Caco-2 (cell line): Measurements from ENCODE around the gene MYH6. TPM values are rescaled to one million over a fixed set of nuclear protein-coding genes. Genes with fewer than 3 reads are reported as not detected.
"Not testable (repeated sequence)": the region's sequence is repeated elsewhere in the genome, so short reads cannot be mapped to it uniquely, and the experiment has no call there.

Experiments used
- BruUV-seq: library from RNA; stranded (reverse); fragments of 400-500 nt; replicated peaks from 2 replicates; lab custom pipeline; 2021; lab: Mats Ljungman, UMichigan
- CTCF ChIA-PET: fragments of 300-600 bp; sonication (Branson Sonifier 250); formaldehyde crosslinking; loops from one replicate; lab custom pipeline; 2022; ENCODE audit warnings: antibody characterized with exemption; lab: Charles Lee
- POLR2A ChIA-PET: fragments of 300-600 bp; sonication (Branson Sonifier 250); formaldehyde crosslinking; loops from one replicate; lab custom pipeline; 2022; ENCODE audit warnings: antibody characterized with exemption; lab: Charles Lee
- DNase-seq, 2 experiments: peaks; one replicate each; pipeline versions ENCODE4 v3.0.0 to v3.0.0-alpha.2; 2020 to 2022
- H3K27me3 ChIP-seq: replicated peaks from 2 replicates; pipeline ENCODE4 v1.6.0; 2011; ENCODE audit warnings: low read length; ENCODE audit not compliant: control insufficient read depth, insufficient read depth
- H3K36me3 ChIP-seq: 2 replicates; pipeline ENCODE4 v1.5.1; 2011; ENCODE audit warnings: low read length; ENCODE audit not compliant: control insufficient read depth, insufficient read depth
- H3K4me1 ChIP-seq: fragments of 250-450 bp; sonication (Bioruptor Pico); 2 replicates; pipeline ENCODE4 v1.5.1; 2020; ENCODE audit warnings: mild to moderate bottlenecking
- H3K4me3 ChIP-seq: 2 replicates; pipeline ENCODE4 v1.5.1; 2011; ENCODE audit warnings: low read depth, mild to moderate bottlenecking, control low read depth, low read length
- H3K9me3 ChIP-seq: fragments of 250-450 bp; sonication (Bioruptor Pico); 2 replicates; pipeline ENCODE4 v1.5.1; 2020; ENCODE audit warnings: mild to moderate bottlenecking, moderate library complexity
- H3K27ac Mint-ChIP-seq: one replicate; pipeline ENCODE4 v1.8.0; 2022; ENCODE audit warnings: mixed read lengths; ENCODE audit not compliant: unreplicated experiment
- H3K27me3 Mint-ChIP-seq: one replicate; pipeline ENCODE4 v1.8.0; 2022; ENCODE audit warnings: mixed read lengths; ENCODE audit not compliant: insufficient read depth, unreplicated experiment
- H3K36me3 Mint-ChIP-seq: one replicate; pipeline ENCODE4 v1.8.0; 2022; ENCODE audit warnings: mild to moderate bottlenecking, mixed read lengths; ENCODE audit not compliant: insufficient read depth, unreplicated experiment
- H3K4me1 Mint-ChIP-seq: one replicate; pipeline ENCODE4 v1.8.0; 2022; ENCODE audit warnings: low read depth, mixed read lengths; ENCODE audit not compliant: unreplicated experiment
- H3K4me3 Mint-ChIP-seq: one replicate; pipeline ENCODE4 v1.8.0; 2022; ENCODE audit warnings: mild to moderate bottlenecking, moderate library complexity, mixed read lengths; ENCODE audit not compliant: unreplicated experiment
- H3K9me3 Mint-ChIP-seq: one replicate; pipeline ENCODE4 v1.8.0; 2022; ENCODE audit warnings: mixed read lengths; ENCODE audit not compliant: unreplicated experiment
- intact Hi-C: fragments of 100-400 bp; cut with micrococcal nuclease; formaldehyde crosslinking; loops from one replicate; pipeline ENCODE4 v1.10.0; 2022; ENCODE audit not compliant: unreplicated experiment
- total RNA-seq: library from RNA; stranded (reverse); gene quantifications from 2 replicates; pipeline ENCODE4 v1.2.3, GENCODE V29; 2022
- TF ChIP-seq, protein P1 (sequence below), 2 experiments: fragments of 200-600 bp in 1 of 2; IDR thresholded peaks; 1 replicate in 1 of 2; 2 replicates in 1 of 2; pipeline versions ENCODE4 v1.5.1 to v1.8.0; 2011 to 2022; ENCODE audit warnings: antibody characterized with exemption in 1 of 2, control low read depth in 1 of 2, inconsistent platforms in 1 of 2, low read depth in 1 of 2, low read length in 1 of 2, mild to moderate bottlenecking in 1 of 2, moderate library complexity in 1 of 2; ENCODE audit not compliant: insufficient read depth in 1 of 2, severe bottlenecking in 1 of 2, unreplicated experiment in 1 of 2

MYH6 gene
- total RNA-seq, 1 experiment from 2014 or later, result not detected

DNA sequence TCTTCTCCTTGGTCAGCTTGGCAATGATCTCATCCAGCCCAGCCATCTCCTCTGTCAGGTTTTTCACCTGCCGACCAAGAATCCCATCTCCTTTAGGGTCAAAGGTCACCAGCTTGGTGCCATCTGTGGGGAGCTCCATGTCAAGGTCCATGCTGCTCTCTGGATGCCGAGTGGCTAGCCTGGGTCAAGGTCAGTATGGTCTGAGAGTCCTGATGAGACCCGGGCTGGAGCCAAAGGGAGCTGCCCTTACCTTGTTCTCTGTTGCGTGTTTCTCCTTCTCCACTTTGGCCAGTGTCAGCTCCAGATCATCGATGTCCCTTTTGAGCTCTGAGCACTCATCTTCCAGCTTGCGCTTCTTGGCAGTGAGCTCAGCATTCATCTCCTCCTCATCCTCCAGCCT, 15.6 kb upstream of the MYH6 start:
- Mint-ChIP-seq H3K4me3 (no peak overlapping the region), H3K9me3 (no peaks in the 10 kb centered on the region), H3K4me1 (no peaks in the 10 kb centered on the region), H3K27me3 (peaks cover 4% of the 10 kb centered on the region), H3K36me3 (no peaks in the 10 kb centered on the region), H3K27ac (no peak overlapping the region)
- no peaks in the 10 kb centered on the region for H3K36me3 ChIP-seq
- no peak for DNase-seq
- H3K27me3 ChIP-seq, result no peaks in the 10 kb centered on the region
- H3K4me1 ChIP-seq, result no peaks in the 10 kb centered on the region
- CTCF ChIA-PET, result interaction anchor here (0.6 kb wide), 1 partner anchor 21 kb away, joined by 3 read pairs; no protein-coding TSS in a partner anchor
- H3K9me3 ChIP-seq, result no peaks in the 10 kb centered on the region
- H3K4me3 ChIP-seq, result no peak overlapping the region
- intact Hi-C loops, result no loop called here
- POLR2A ChIA-PET, result no interaction called here
- TF ChIP-seq, protein P1, sequence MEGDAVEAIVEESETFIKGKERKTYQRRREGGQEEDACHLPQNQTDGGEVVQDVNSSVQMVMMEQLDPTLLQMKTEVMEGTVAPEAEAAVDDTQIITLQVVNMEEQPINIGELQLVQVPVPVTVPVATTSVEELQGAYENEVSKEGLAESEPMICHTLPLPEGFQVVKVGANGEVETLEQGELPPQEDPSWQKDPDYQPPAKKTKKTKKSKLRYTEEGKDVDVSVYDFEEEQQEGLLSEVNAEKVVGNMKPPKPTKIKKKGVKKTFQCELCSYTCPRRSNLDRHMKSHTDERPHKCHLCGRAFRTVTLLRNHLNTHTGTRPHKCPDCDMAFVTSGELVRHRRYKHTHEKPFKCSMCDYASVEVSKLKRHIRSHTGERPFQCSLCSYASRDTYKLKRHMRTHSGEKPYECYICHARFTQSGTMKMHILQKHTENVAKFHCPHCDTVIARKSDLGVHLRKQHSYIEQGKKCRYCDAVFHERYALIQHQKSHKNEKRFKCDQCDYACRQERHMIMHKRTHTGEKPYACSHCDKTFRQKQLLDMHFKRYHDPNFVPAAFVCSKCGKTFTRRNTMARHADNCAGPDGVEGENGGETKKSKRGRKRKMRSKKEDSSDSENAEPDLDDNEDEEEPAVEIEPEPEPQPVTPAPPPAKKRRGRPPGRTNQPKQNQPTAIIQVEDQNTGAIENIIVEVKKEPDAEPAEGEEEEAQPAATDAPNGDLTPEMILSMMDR (IDR thresholded peaks at IDR 0.05; ENCODE audit: insufficient read depth in 1 of 2, low read depth in 1 of 2, low read length in 1 of 2, severe bottlenecking in 1 of 2, unreplicated experiment in 1 of 2), result no peak
- no TSS peak for BruUV-seq

DNA sequence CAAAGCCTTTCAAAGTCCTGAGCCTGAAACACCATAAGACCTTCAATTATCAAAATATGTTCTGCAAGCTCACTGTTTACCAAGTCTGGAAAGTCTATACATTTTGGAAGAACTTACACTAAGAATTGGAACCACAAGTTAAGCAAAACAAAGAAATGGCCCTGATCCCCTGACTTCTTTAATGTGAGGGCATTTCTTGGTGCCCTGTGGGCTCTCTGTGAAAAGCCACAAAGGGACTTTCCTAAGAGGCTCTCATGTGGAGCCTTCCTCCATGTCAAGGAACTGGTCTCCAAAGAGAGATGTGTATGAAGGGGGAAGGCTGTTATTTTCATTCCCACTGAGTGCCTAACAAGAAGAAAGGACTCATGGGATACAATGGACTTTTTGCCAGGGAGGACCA, 13.5 kb upstream of the MYH6 start:
- Mint-ChIP-seq H3K4me1 (no peaks in the 10 kb centered on the region), H3K27me3 (peaks cover 4% of the 10 kb centered on the region), H3K9me3 (no peaks in the 10 kb centered on the region), H3K36me3 (no peaks in the 10 kb centered on the region), H3K4me3 (no peak overlapping the region), H3K27ac (no peak overlapping the region)
- Histone ChIP-seq H3K9me3 (no peaks in the 10 kb centered on the region), H3K4me3 (no peak overlapping the region), H3K36me3 (no peaks in the 10 kb centered on the region), H3K27me3 (no peaks in the 10 kb centered on the region), H3K4me1 (no peaks in the 10 kb centered on the region)
- CTCF ChIA-PET, result no interaction called here
- POLR2A ChIA-PET, result no interaction called here
- TF ChIP-seq, protein P1 (IDR thresholded peaks at IDR 0.05; ENCODE audit: insufficient read depth in 1 of 2, low read depth in 1 of 2, low read length in 1 of 2, severe bottlenecking in 1 of 2, unreplicated experiment in 1 of 2), result no peak
- no peak for DNase-seq
- intact Hi-C loops, result no loop called here
- BruUV-seq, result no TSS peak

DNA sequence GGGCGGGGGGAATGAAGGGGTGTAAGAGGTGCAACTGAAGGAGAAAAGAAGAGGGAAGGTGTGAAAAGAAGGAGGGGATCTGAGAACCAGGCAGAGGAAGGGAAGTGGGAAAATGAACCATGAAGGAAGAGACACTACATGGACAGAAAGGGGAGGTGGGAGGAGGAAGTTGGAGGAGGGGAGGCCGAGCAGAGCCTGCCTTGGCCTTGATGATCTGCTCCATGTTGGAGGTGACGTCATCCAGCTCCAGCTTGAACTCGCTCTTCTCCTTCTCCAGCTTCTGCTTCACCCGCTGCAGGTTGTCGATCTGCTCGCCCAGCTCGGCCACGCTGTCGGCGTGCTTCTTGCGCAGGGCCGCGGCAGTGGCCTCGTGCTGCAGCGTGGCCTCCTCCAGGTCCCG, 11.6 kb upstream of the MYH6 start:
- H3K27ac Mint-ChIP-seq, H3K9me3 ChIP-seq, H3K27me3 ChIP-seq, H3K4me1 ChIP-seq, BruUV-seq, CTCF ChIA-PET, H3K9me3 Mint-ChIP-seq, intact Hi-C loops, POLR2A ChIA-PET, DNase-seq, H3K4me1 Mint-ChIP-seq, H3K36me3 ChIP-seq, H3K4me3 ChIP-seq, H3K36me3 Mint-ChIP-seq, H3K27me3 Mint-ChIP-seq, H3K4me3 Mint-ChIP-seq: not testable (repeated sequence)

DNA sequence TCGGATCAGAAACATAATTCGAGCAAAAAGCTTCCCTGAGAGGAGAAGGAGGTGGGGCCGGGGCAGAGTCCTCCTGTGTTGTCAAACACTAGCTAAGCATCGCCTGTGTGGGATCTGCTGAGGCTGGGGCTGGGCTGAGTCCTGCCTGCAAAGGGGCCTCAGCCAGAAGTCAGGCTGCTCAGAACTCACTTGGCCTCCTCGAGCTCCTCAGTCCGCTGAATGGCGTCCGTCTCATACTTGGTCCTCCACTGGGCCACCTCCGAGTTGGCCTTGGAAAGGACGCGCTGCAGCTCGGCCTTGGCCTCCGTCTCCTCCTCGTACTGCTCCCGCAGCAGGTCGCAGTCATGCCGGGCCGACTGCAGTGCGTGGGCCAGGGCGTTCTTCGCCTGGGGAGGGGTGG, 9.9 kb upstream of the MYH6 start:
- Histone ChIP-seq H3K4me1 (no peaks in the 10 kb centered on the region), H3K27me3 (no peaks in the 10 kb centered on the region), H3K36me3 (no peaks in the 10 kb centered on the region), H3K4me3 (no peak overlapping the region), H3K9me3 (no peaks in the 10 kb centered on the region)
- DNase-seq, result no peak
- Mint-ChIP-seq H3K36me3 (no peaks in the 10 kb centered on the region), H3K27ac (no peak overlapping the region), H3K9me3 (no peaks in the 10 kb centered on the region), H3K27me3 (peaks cover 4% of the 10 kb centered on the region), H3K4me3 (no peak overlapping the region), H3K4me1 (no peaks in the 10 kb centered on the region)
- BruUV-seq, result no TSS peak
- intact Hi-C loops, result no loop called here
- CTCF ChIA-PET, result no interaction called here
- TF ChIP-seq, protein P1 (IDR thresholded peaks at IDR 0.05; ENCODE audit: insufficient read depth in 1 of 2, low read depth in 1 of 2, low read length in 1 of 2, severe bottlenecking in 1 of 2, unreplicated experiment in 1 of 2), result no peak
- POLR2A ChIA-PET, result no interaction called here

DNA sequence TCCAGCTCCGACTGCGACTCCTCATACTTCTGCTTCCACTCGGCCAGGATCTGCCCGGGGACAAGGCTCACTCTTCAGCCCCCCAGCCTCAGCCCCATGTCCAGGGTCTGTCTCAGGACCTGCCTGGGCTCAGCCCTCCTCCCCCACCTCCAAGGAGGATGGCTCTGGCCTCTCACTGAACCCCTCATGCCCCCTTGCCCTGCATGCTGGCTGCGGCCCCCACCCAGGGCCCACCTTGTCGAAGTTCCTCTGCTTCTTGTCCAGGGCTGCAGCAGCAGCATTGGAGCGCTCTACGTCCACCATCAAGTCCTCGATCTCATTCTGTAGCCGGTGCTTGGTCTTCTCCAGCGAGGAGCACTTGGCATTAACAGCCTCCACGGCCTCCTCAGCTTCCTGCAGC, 9.2 kb upstream of the MYH6 start:
- POLR2A ChIA-PET, H3K9me3 ChIP-seq, H3K9me3 Mint-ChIP-seq, CTCF ChIA-PET, H3K4me3 ChIP-seq, H3K4me1 Mint-ChIP-seq, H3K27ac Mint-ChIP-seq, H3K4me1 ChIP-seq, DNase-seq, intact Hi-C loops, H3K27me3 Mint-ChIP-seq, H3K27me3 ChIP-seq, H3K36me3 Mint-ChIP-seq, H3K36me3 ChIP-seq, H3K4me3 Mint-ChIP-seq, BruUV-seq: not testable (repeated sequence)
